Small intestine (tissue), 7 donors: ENCODE data around the gene SRGAP2C. TPM values are rescaled to one million over a fixed set of nuclear protein-coding genes. Genes with fewer than 3 reads are reported as not detected.
"Not testable (repeated sequence)": the region's sequence is repeated elsewhere in the genome, so short reads cannot be mapped to it uniquely, and the experiment has no call there.

Experiments
- DNase-seq, 2 donors: peaks; one replicate each; pipeline versions ENCODE4 v3.0.0 to v3.0.0-alpha.2; 2013
- FAIRE-seq: peaks from 2 replicates; lab custom pipeline; 2012; peaks lifted over from hg19 to GRCh38; lab: Jason Lieb, UNC
- H3K27ac ChIP-seq, 3 donors: one replicate each; pipeline ENCODE4 v1.5.1; 2013; ENCODE audit warnings: low read length in 2 of 3, mild to moderate bottlenecking in 2 of 3, control low read depth in 1 of 3, inconsistent platforms in 1 of 3, low read depth in 1 of 3, moderate library complexity in 1 of 3
- H3K27me3 ChIP-seq, 3 donors: one replicate each; pipeline ENCODE4 v1.6.1; 2013; ENCODE audit warnings: low read length in 3 of 3, inconsistent platforms in 1 of 3; ENCODE audit not compliant: control insufficient read depth in 3 of 3, insufficient read depth in 3 of 3
- H3K36me3 ChIP-seq, 3 donors: one replicate each; pipeline ENCODE4 v1.6.1; 2013; ENCODE audit warnings: low read length in 3 of 3, inconsistent platforms in 1 of 3, low read depth in 1 of 3, mild to moderate bottlenecking in 1 of 3, moderate library complexity in 1 of 3; ENCODE audit not compliant: control insufficient read depth in 3 of 3, insufficient read depth in 2 of 3
- H3K4me1 ChIP-seq, 3 donors: one replicate each; pipeline ENCODE4 v1.6.1; 2013; ENCODE audit warnings: low read length in 2 of 3, inconsistent platforms in 1 of 3, low read depth in 1 of 3, mild to moderate bottlenecking in 1 of 3, moderate library complexity in 1 of 3; ENCODE audit not compliant: control insufficient read depth in 3 of 3, insufficient read depth in 2 of 3
- H3K4me3 ChIP-seq, 3 donors: one replicate each; pipeline ENCODE4 v1.5.1; 2013; ENCODE audit warnings: low read length in 3 of 3, control low read depth in 1 of 3, inconsistent platforms in 1 of 3, low read depth in 1 of 3, mild to moderate bottlenecking in 1 of 3, moderate library complexity in 1 of 3
- H3K9me3 ChIP-seq, 2 donors: one replicate each; pipeline ENCODE4 v1.6.1; 2013; ENCODE audit warnings: low read depth in 1 of 2, low read length in 1 of 2; ENCODE audit not compliant: control insufficient read depth in 2 of 2, insufficient read depth in 1 of 2
- WGBS, 3 donors: extraction: QIAGEN DNeasy Blood & Tissue Kit; methylation state at CpG; one replicate each; pipeline ENCODE4 v1.1.7; 2013; 5-methylcytosine and 5-hydroxymethylcytosine counted together
- polyA plus RNA-seq, 4 donors: library from polyadenylated mRNA; stranded (reverse) in 3 of 4; unstranded in 1 of 4; fragments of 200-250 nt in 3 of 4; fragments of 120-200 nt in 1 of 4; gene quantifications; one replicate each; pipeline versions ENCODE4 v1.2.1 to v1.2.3, GENCODE V29; 2013
- donor health status: healthy with polysubstance abuse.
- donor health status: control.
- donor health status: control.
- donor health status: Bipolar disorder and iron deficiency.
- donor health status: healthy.

Gene SRGAP2C
- polyA plus RNA-seq, 4 donors: 1.1 to 3.7 (median 2.2) TPM

GRCh38 chr1:121227544-121228330, 43.0 kb downstream of the SRGAP2C start:
- H3K4me3 ChIP-seq, H3K36me3 ChIP-seq, H3K27ac ChIP-seq, FAIRE-seq, DNase-seq, H3K4me1 ChIP-seq, H3K27me3 ChIP-seq, H3K9me3 ChIP-seq: not testable (repeated sequence)
- 50 to 77% (median 54%) methylated on average over 1 to 4 of the region's 9 CpGs for WGBS, 3 donors

GRCh38 chr1:121230636-121231035, 45.9 kb downstream of the SRGAP2C start:
- H3K36me3 ChIP-seq, H3K9me3 ChIP-seq, FAIRE-seq, H3K27me3 ChIP-seq, H3K4me1 ChIP-seq, H3K4me3 ChIP-seq, DNase-seq, H3K27ac ChIP-seq: not testable (repeated sequence)
- 72 to 79% (median 75%) methylated on average over 1 of the region's 4 CpGs for WGBS, 3 donors

- H3K27ac ChIP-seq, DNase-seq, H3K4me1 ChIP-seq, H3K9me3 ChIP-seq, H3K27me3 ChIP-seq, H3K4me3 ChIP-seq, H3K36me3 ChIP-seq, FAIRE-seq: not testable (repeated sequence)
- WGBS, 3 donors: 67 to 73% (median 71%) methylated on average over 1 of the region's 4 CpGs
Measured at GRCh38 chr1:121232445-121233125, 47.8 kb downstream of the SRGAP2C start.

- H3K4me3 ChIP-seq, H3K4me1 ChIP-seq, FAIRE-seq, H3K27ac ChIP-seq, H3K36me3 ChIP-seq, H3K27me3 ChIP-seq, H3K9me3 ChIP-seq, DNase-seq: not testable (repeated sequence)
- 90% methylated on average over 2 of the region's 6 CpGs; no CpG with 5 or more reads in 2 of the 3 donors for WGBS, 3 donors
Measured at GRCh38 chr1:121234090-121234759, 49.5 kb downstream of the SRGAP2C start.

- not testable (repeated sequence) for H3K36me3 ChIP-seq, H3K27ac ChIP-seq, H3K4me1 ChIP-seq, H3K4me3 ChIP-seq, H3K27me3 ChIP-seq, DNase-seq, FAIRE-seq, H3K9me3 ChIP-seq
- 75 to 100% (median 83%) methylated on average over 1 of the region's 1 CpG for WGBS, 3 donors
Measured at GRCh38 chr1:121238384-121238783, 53.6 kb downstream of the SRGAP2C start.

- FAIRE-seq, H3K36me3 ChIP-seq, H3K27me3 ChIP-seq, H3K27ac ChIP-seq, DNase-seq, H3K4me1 ChIP-seq, H3K9me3 ChIP-seq, H3K4me3 ChIP-seq: not testable (repeated sequence)
- no CpG with 5 or more reads among the region's 1 CpG for WGBS, 3 donors
Measured at GRCh38 chr1:121243913-121244312, 59.1 kb downstream of the SRGAP2C start.

- FAIRE-seq, H3K9me3 ChIP-seq: not testable (repeated sequence)
Measured at GRCh38 chr1:121246399-121246798, 61.6 kb downstream of the SRGAP2C start.

GRCh38 chr1:121252656-121253055, 67.9 kb downstream of the SRGAP2C start:
- not testable (repeated sequence) for H3K4me1 ChIP-seq, H3K9me3 ChIP-seq, DNase-seq, H3K27ac ChIP-seq, FAIRE-seq, H3K4me3 ChIP-seq, H3K27me3 ChIP-seq, H3K36me3 ChIP-seq
- WGBS, 3 donors: no CpG with 5 or more reads among the region's 4 CpGs

More at GRCh38 chr1:121246399-121246798, 61.6 kb downstream of the SRGAP2C start:
- no CpG with 5 or more reads among the region's 2 CpGs for WGBS, 3 donors
- H3K4me1 ChIP-seq, H3K27ac ChIP-seq, H3K4me3 ChIP-seq, H3K27me3 ChIP-seq, H3K36me3 ChIP-seq, DNase-seq: not testable (repeated sequence)
